IPS-18a (cell line): Measurements from ENCODE around the gene TMEM132A.
"Not testable (repeated sequence)": the region's sequence is repeated elsewhere in the genome, so short reads cannot be mapped to it uniquely, and the experiment has no call there.

Experiments
- H3K27ac ChIP-seq: one replicate; pipeline ENCODE4 v1.5.1; 2013; ENCODE audit warnings: low read length
- H3K27me3 ChIP-seq: one replicate; pipeline ENCODE4 v1.6.1; 2013; ENCODE audit warnings: mild to moderate bottlenecking, low read length; ENCODE audit not compliant: control insufficient read depth, insufficient read depth
- H3K36me3 ChIP-seq: one replicate; pipeline ENCODE4 v1.6.1; 2013; ENCODE audit warnings: low read depth, low read length; ENCODE audit not compliant: control insufficient read depth
- H3K4me1 ChIP-seq: one replicate; pipeline ENCODE4 v1.6.1; 2013; ENCODE audit warnings: low read depth, low read length; ENCODE audit not compliant: control insufficient read depth
- H3K4me3 ChIP-seq: one replicate; pipeline ENCODE4 v1.5.1; 2013; ENCODE audit warnings: low read length
- H3K9ac ChIP-seq: one replicate; pipeline ENCODE4 v1.6.1; 2013; ENCODE audit warnings: mild to moderate bottlenecking, low read length, moderate library complexity
- H3K9me3 ChIP-seq: one replicate; pipeline ENCODE4 v1.6.1; 2013; ENCODE audit warnings: low read depth, low read length; ENCODE audit not compliant: control insufficient read depth

Gene TMEM132A

DNA sequence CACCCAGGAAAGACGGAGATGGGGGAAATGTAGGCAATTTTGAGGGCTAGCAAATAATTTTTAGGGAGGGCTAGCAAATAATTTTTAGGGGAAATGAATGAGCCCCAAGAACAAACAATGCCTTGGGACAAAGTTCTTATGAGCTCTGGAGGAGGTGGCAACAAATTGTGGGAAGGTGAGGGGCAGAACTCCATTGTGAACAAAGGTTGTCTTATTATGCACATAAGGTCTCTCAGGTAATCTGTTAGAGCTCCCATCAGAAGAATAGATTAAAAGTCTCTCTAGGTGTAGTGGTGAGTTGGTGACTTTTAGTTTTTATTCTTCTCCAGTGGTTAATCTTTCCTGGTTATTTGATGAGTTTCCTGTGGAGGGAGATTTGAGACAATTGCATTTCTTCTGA, 15.5 kb upstream of the TMEM132A start:
- Histone ChIP-seq H3K27ac (no peak overlapping the region), H3K9ac (no peak overlapping the region), H3K9me3 (no peaks in the 10 kb centered on the region), H3K27me3 (peaks cover 12% of the 10 kb centered on the region), H3K36me3 (no peaks in the 10 kb centered on the region), H3K4me1 (peaks cover 8% of the 10 kb centered on the region), H3K4me3 (no peak overlapping the region)

DNA sequence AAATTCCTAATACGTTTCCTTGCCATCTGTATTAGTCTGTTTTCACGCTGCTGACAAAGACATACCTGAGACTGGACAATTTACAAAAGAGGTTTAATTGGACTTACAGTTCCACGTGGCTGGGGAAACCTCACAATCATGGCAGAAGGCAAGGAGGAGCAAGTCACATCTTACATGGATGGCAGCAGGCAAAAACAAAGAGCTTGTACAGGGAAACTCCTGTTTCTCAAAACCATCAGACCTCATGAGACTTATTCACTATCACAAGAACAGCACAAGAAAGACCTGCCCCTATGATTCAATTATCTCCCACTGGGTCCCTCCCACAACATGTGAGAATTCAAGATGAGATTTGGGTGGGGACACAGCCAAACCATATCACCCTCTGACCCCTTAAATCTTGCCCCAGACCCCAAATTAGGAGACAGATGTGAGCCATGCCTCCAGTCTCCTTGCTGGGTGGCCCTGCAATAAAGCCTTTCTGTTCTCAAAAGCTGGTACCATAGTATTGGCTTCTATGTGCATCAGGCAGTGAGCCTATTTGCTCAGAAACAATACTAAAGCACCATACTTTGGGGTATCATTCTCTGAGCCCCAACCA, 14.5 kb upstream of the TMEM132A start:
- not testable (repeated sequence) for H3K9ac ChIP-seq, H3K27ac ChIP-seq, H3K36me3 ChIP-seq, H3K9me3 ChIP-seq, H3K4me1 ChIP-seq, H3K4me3 ChIP-seq
- H3K27me3 ChIP-seq = peaks cover 12% of the 10 kb centered on the region

DNA sequence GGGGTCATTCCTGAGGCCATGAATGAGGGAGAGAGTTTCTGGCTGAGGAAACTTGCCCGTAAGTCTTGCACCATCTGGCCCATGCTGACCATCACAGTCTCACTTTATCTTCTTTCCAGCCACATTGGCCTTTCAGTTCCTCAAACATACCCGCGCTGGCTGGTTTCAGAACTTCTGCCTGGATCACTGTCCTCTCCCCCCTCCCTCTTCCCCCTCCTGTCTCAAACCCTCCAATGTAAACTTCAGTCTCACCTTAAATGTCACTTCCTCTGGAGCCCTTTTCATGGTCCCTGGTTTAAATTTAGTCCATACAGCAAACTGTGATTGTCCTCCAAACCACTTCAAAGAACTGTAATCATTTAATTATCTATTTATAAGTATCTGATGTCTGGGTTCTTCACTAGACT, 14.0 kb upstream of the TMEM132A start:
- Histone ChIP-seq H3K4me1 (peaks cover 13% of the 10 kb centered on the region), H3K36me3 (no peaks in the 10 kb centered on the region), H3K4me3 (no peak overlapping the region), H3K27me3 (peaks cover 15% of the 10 kb centered on the region), H3K9me3 (no peaks in the 10 kb centered on the region), H3K27ac (no peak overlapping the region), H3K9ac (no peak overlapping the region)

DNA sequence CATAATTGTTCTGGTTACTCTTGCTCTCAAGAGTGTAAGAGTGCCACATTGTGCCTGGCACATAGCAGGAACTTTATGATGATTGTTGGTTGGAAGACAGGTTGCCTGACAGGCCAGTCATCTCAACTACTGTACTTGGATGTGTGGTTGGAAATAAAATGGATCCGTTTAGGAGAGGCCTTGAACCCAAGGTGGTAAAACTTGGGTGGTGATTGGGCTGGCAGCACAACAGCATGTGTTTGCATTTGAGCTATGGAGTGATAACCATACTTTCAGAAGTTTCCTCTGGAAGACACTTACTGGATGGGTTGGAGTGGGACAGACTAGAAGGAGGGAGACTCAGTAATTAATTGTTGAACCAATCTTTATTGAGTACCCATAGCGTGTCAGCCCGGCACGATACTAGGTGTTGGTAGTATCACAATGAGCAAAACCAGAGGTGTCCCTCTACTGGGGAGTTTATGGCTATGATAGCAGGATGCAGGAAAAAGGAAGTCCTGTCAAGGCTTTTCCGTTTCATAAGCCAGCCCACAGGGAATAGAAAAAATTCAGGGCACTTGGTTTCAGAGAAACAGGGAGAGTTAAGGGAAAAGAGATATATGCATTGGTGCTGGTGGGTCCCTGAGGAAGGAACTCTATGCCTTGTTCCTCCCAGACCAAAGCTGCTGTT, 13.4 kb upstream of the TMEM132A start:
- no peak overlapping the region for H3K9ac ChIP-seq
- no peak overlapping the region for H3K27ac ChIP-seq
- no peak overlapping the region for H3K4me3 ChIP-seq
- H3K36me3 ChIP-seq = no peaks in the 10 kb centered on the region
- peaks cover 15% of the 10 kb centered on the region for H3K27me3 ChIP-seq
- H3K4me1 ChIP-seq = peaks cover 16% of the 10 kb centered on the region
- no peaks in the 10 kb centered on the region for H3K9me3 ChIP-seq

DNA sequence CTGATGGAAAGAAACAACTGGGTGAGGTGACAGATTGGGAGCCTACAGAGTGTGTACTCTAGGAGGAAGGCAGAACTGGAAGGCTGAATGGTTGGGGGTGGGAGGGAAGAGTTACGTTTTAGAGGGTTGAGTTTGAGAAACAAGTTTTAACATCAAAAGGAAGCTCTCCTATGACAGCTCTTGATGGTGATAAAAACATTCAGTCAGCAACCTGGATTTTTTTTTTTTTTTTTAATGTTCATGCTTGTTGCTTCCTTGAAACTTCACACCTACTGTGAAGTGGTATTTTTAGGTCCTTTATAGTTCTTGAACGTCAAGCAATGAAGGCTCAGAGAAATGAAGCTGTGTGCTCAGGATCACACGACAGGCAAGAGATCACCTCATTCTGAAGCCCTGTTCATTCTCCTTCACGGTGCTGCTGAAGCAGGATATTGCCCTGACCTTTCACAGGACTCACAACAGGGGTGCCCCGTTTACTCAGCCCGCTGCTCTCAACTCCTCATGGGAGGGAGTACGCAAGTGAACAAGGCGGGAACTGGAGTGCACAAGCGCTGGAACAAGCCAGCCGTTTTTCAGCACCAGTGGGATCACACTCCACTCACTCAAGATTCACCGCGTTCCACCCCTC, 11.9 kb upstream of the TMEM132A start:
- Histone ChIP-seq H3K27ac (no peak overlapping the region), H3K4me3 (no peak overlapping the region), H3K9ac (no peak overlapping the region), H3K9me3 (no peaks in the 10 kb centered on the region), H3K27me3 (peaks cover 15% of the 10 kb centered on the region), H3K36me3 (no peaks in the 10 kb centered on the region), H3K4me1 (peaks cover 25% of the 10 kb centered on the region)

DNA sequence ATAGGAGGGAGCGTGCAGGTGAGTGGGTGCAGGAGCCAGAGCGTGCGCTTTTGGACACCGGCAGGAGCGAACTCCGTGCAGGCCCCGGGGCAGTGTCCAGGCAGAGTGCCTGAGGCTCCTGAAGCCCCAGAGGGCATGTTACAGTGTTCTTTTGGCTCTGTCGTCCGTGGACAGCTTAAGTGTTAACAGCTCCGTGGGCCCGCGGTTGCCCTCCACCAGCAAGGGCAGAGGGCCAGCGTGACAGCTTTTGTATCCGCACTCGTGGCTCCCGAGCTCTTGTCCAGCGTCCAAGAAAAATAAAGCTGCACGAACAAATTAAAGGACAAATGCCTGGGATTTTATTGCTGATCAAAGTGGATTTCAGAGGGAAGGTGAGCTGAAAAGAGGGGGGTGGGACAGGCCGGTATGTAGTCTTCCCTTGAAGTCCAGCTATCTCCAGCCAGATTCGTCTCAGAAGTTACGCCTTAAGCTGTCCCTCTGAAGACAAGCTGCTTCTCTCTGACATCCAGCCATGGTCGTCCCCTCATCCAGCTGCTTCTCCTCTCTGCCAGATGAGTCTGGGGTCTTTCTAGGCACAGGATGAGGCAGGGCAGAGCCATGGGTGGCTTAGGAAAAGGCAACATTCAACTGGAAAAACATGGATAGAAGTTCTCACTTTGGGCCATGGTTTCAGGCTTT, 11.3 kb upstream of the TMEM132A start:
- Histone ChIP-seq H3K4me1 (peaks cover 25% of the 10 kb centered on the region), H3K9me3 (no peaks in the 10 kb centered on the region), H3K36me3 (no peaks in the 10 kb centered on the region), H3K27ac (peak overlapping the region; percentile 95), H3K4me3 (peak overlapping the region; percentile 81), H3K27me3 (peaks cover 15% of the 10 kb centered on the region), H3K9ac (peak overlapping the region; percentile 76)

DNA sequence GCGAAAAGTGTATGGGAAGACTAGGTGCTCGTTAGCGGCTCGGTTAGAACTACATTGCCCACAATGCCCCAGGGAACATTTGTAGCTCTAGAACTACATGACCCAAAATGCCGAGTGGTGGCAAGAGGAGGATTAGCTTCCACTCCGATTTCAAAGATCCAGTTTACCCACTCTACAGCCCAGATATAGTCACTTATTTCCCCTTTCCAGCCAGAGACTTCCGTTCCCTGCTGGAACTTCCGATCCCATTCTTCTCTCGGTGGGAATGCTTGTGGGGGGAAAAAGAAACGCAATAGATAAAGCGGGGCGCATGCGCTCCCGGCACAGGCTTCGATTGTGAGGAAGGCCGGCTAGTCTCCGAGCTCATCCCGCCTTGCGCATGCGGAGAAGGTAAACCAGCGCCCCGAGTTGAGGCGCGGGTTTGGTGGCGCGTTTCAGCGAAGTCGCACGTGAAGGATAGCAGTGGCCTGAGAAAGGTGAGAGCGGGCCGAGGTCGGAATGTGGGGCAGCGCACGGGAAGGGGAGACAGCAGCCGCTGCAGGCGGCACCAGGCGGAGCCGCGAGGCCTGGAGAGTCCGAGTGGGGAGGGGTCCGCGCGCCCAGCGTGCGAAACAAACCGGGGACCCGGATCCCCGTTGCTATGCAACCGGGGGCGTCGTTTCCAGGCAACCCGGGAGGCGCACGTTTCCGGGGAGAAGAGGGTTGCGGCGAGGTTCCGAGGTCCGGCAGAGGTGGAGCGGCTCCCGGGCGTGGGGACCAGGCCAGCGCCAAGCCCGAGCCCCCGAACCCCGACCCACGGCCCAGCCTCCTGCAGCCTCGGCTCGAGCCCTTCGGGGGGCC, 10.2 kb upstream of the TMEM132A start, which contains the start of gene TMEM109:
TMEM109 (plus strand) TSS at position 366 of the 840 bp plus-strand sequence. CDS start 5,536 bp downstream, outside the sequence.
- H3K27me3 ChIP-seq = peaks cover 15% of the 10 kb centered on the region
- peak within 1 kb of the TSS; percentile 76 for H3K9ac ChIP-seq
- H3K9me3 ChIP-seq = no peaks in the 10 kb centered on the region
- peaks cover 25% of the 10 kb centered on the region for H3K4me1 ChIP-seq
- H3K27ac ChIP-seq = peak within 1 kb of the TSS; percentile 95
- H3K36me3 ChIP-seq = no peaks in the 10 kb centered on the region
- H3K4me3 ChIP-seq = peak within 1 kb of the TSS; percentile 81

DNA sequence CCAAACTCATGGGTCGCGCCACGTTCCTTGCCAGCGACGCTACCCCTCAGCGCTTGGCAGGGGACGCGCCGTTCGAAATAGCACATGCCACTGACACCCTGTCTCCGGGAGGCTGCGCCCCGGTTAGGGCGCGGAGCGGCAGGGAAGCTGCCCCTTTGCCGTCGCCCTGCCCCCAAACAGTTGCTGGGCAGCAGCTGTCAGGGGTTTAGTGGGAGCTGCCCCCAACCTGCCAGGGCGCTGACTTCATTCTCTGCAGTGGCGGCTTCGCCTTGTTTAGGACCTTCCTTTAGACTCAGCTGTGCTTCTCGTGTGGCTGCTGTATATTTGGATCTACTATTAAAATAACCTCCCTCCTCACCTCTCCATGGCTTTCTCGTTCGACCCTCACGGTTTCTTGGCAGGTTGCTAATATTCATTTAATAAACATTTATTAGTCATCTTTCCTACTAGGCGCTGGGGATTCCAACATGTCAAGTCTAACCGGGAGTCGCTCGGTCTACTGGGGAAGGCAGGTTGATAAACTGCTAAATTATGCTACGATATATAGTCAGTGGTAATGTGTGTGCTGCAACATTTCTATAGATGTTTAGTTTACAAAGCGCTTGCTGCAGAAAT, 9.5 kb upstream of the TMEM132A start:
- Histone ChIP-seq H3K27me3 (peaks cover 15% of the 10 kb centered on the region), H3K27ac (no peak overlapping the region), H3K9ac (peak overlapping the region; percentile 76)

DNA sequence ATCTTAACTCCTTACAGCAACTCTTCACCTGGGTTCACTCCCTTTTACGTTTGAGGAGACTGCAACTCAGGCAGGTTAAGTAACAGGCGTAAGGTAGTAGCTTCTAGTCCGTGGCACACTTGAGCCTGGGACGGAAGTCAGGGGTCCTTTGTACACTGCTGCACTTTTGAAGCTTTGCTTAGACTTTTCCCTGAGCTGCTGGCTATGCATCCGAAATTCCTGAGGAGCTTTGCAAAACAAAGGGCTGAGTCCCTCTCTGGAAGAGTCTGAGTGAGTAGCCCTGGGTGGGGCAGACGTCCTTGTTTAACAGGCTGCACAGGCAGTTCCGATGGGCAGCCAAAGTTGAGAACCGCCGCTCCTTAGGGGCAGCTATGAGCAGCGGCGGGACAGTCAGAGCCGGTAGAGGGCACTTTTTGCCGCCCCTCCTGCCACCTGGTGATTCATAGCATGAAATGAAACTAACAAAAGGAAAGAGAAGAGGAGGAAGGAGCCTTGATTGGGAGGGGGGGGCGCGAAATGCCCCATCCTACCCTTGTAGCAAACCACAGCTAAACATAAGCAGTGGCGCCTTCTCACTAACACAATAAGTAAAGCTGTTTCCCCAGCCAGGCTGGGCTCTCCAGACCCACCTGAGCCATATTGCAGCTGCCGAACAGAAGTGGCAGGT, 8.9 kb upstream of the TMEM132A start:
- peak overlapping the region; percentile 81 for H3K4me3 ChIP-seq
- peaks cover 10% of the 10 kb centered on the region for H3K27me3 ChIP-seq
- H3K9ac ChIP-seq = peak overlapping the region; percentile 76
- peaks cover 25% of the 10 kb centered on the region for H3K4me1 ChIP-seq
- H3K36me3 ChIP-seq = peaks cover 7% of the 10 kb centered on the region
- H3K27ac ChIP-seq = no peak overlapping the region
- H3K9me3 ChIP-seq = no peaks in the 10 kb centered on the region

More for the DNA sequence above, 9.5 kb upstream of the TMEM132A start:
- Histone ChIP-seq H3K36me3 (peaks cover 1% of the 10 kb centered on the region), H3K4me1 (peaks cover 25% of the 10 kb centered on the region), H3K4me3 (peak overlapping the region; percentile 81), H3K9me3 (no peaks in the 10 kb centered on the region)

DNA sequence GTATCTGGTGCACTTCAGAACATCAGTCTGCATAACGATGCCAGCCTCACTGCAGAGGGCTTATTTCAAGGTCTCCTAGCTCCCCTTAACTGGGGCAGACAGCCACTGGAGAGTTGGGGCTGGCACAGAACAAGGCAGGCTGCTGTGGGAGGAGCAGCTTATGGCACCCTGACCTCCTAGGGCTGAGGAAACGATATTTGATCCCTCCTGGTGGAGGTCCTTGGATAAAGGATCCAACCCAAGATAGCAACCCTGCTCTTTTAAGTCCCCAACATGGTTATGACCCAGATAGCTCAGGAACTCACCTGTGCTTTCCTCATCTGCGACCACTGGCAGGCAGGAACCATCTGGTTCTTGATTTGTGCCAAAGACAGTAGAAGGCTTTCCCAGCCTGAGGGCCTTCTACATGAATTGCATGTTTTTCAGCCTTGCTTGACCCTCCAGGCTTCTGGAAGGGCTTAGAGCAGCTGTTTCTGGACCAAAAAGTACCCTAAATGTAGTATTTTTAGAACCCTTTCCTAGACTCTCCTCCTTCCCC, 7.5 kb upstream of the TMEM132A start:
- Histone ChIP-seq H3K36me3 (peaks cover 20% of the 10 kb centered on the region), H3K27ac (no peak overlapping the region), H3K9ac (no peak overlapping the region)

More for the DNA sequence above, 7.5 kb upstream of the TMEM132A start:
- no peak overlapping the region for H3K4me3 ChIP-seq
- H3K4me1 ChIP-seq = peaks cover 25% of the 10 kb centered on the region
- H3K27me3 ChIP-seq = peaks cover 4% of the 10 kb centered on the region
- H3K9me3 ChIP-seq = no peaks in the 10 kb centered on the region
